ENCODE measurements around the gene ASL. TPM values are rescaled to one million over a fixed set of nuclear protein-coding genes. Genes with fewer than 3 reads are reported as not detected.

ASL gene
- polyA plus RNA-seq, 1 of the 3 experiments (the other 2 are of a cell fraction) = 138 TPM

GRCh38 chr7:66052447-66052846, 23.2 kb upstream of the ASL start:
- H3K27me3 ChIP-seq (ENCODE audit: insufficient read depth) = no peaks in the 10 kb centered on the region
- no peaks in the 10 kb centered on the region for H3K79me2 ChIP-seq (ENCODE audit: insufficient read depth)
- no peaks in the 10 kb centered on the region for H3K9me3 ChIP-seq
- ChIA-PET CTCF (interaction anchor here (0.6 to 1.3 kb wide), 3 partner anchors 10 to 470 kb away, joined by 3 to 5 read pairs (median 3); no protein-coding TSS in a partner anchor), POLR2A (no interaction called here)
- TF ChIP-seq FOSL2 (IDR thresholded peaks at IDR 0.05; ENCODE audit: borderline replicate concordance, low read depth) (no peak), USF1 (IDR thresholded peaks at IDR 0.05; ENCODE audit: borderline replicate concordance, low read depth) (no peak), FOXM1 (IDR thresholded peaks at IDR 0.05; ENCODE audit: low read depth) (no peak), ELF1 (IDR thresholded peaks at IDR 0.05) (no peak), EP300 (IDR thresholded peaks at IDR 0.05; ENCODE audit: borderline replicate concordance in 1 of 2, low read depth in 1 of 2, low read length in 1 of 2) (no peak)
- WGBS (ENCODE audit: low lambda C conversion rate) = 93% methylated on average over 6 of the region's 6 CpGs
- no peaks in the 10 kb centered on the region for H4K20me1 ChIP-seq (ENCODE audit: insufficient read depth)
- H3K9me2 ChIP-seq = no peaks in the 10 kb centered on the region
- peaks cover 8% of the 10 kb centered on the region in 2 experiments; a peak in 2 of 4 replicates for H3K4me1 ChIP-seq (ENCODE audit: control insufficient read depth in 1 of 2, insufficient read depth in 2 of 2, low read depth in 1 of 2, low read length in 1 of 2)
- no peak for DNase-seq
- H3K4me2 ChIP-seq = no peak overlapping the region
- no peak overlapping the region for H3K27ac ChIP-seq (ENCODE audit: low read depth in 2 of 2, low read length in 1 of 2)
- no peak overlapping the region for H2AFZ ChIP-seq (ENCODE audit: low read depth)
- no peak overlapping the region for H3K4me3 ChIP-seq (ENCODE audit: low read depth in 2 of 2, low read length in 1 of 2)
- H3K9ac ChIP-seq = no peak overlapping the region
- peaks cover 16% of the 10 kb centered on the region for H3F3A ChIP-seq (replicated peaks; ENCODE audit: insufficient read depth)
- H3K36me3 ChIP-seq (replicated peaks in 1 of 2; ENCODE audit: control insufficient read depth in 1 of 2, insufficient read depth in 2 of 2, low read length in 1 of 2) = no peaks in the 10 kb centered on the region

DNA sequence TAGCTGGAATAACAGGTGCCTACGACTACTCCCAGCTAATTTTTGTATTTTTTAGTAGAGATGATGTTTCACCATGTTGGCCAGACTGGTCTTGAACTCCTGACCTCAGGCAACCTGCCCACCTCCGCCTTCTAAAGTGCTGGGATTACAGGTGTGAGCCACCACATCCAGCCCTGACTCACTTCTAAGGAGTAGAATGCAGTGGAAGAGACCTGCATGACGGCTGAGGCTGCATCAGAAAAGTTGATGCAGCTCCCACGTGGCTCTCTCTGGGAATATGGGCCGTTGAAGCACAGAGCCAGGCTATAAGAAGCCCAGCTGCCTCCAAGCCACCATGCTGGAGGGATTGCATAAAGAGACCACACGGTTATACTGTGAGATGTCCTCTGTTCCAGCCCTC, 21.6 kb upstream of the ASL start:
- WGBS (ENCODE audit: low lambda C conversion rate) = 95% methylated on average over 6 of the region's 6 CpGs
- ChIA-PET CTCF (interaction anchor here (1.0 kb wide), 1 partner anchor 23 kb away, joined by 3 read pairs; no protein-coding TSS in a partner anchor), POLR2A (no interaction called here)
- Histone ChIP-seq H3K4me3 (ENCODE audit: low read depth in 2 of 2, low read length in 1 of 2) (no peak overlapping the region), H3K79me2 (ENCODE audit: insufficient read depth) (no peaks in the 10 kb centered on the region), H3K27me3 (ENCODE audit: insufficient read depth) (no peaks in the 10 kb centered on the region), H3K4me2 (no peak overlapping the region), H3K9me2 (no peaks in the 10 kb centered on the region), H4K20me1 (ENCODE audit: insufficient read depth) (no peaks in the 10 kb centered on the region), H3K9me3 (no peaks in the 10 kb centered on the region), H3K27ac (ENCODE audit: low read depth in 2 of 2, low read length in 1 of 2) (no peak overlapping the region), H3K9ac (no peak overlapping the region), H3K4me1 (ENCODE audit: control insufficient read depth in 1 of 2, insufficient read depth in 2 of 2, low read depth in 1 of 2, low read length in 1 of 2) (peaks cover 8% of the 10 kb centered on the region in 2 experiments; a peak in 2 of 4 replicates), H2AFZ (ENCODE audit: low read depth) (no peak overlapping the region), H3F3A (replicated peaks; ENCODE audit: insufficient read depth) (peaks cover 16% of the 10 kb centered on the region), H3K36me3 (replicated peaks in 1 of 2; ENCODE audit: control insufficient read depth in 1 of 2, insufficient read depth in 2 of 2, low read length in 1 of 2) (no peaks in the 10 kb centered on the region)
- DNase-seq = no peak
- TF ChIP-seq CHD2 (IDR thresholded peaks at IDR 0.05; ENCODE audit: low read length, partially characterized antibody) (no peak), FOSL2 (IDR thresholded peaks at IDR 0.05; ENCODE audit: borderline replicate concordance, low read depth) (no peak), ELF1 (IDR thresholded peaks at IDR 0.05) (no peak), PBX3 (IDR thresholded peaks at IDR 0.05) (no peak), SIN3A (IDR thresholded peaks at IDR 0.05; ENCODE audit: borderline replicate concordance, low read depth, low read length) (no peak), RAD21 (IDR thresholded peaks at IDR 0.05; ENCODE audit: low read length) (no peak), GABPA (IDR thresholded peaks at IDR 0.05; ENCODE audit: low read depth) (no peak), POLR2AphosphoS5 (IDR thresholded peaks at IDR 0.05; ENCODE audit: low read depth, low read length) (no peak), TCF12 (IDR thresholded peaks at IDR 0.05) (no peak), YY1 (IDR thresholded peaks at IDR 0.05; ENCODE audit: low read depth) (no peak), RCOR1 (IDR thresholded peaks at IDR 0.05; ENCODE audit: low read length) (no peak)
- TF ChIP-seq, protein P1, sequence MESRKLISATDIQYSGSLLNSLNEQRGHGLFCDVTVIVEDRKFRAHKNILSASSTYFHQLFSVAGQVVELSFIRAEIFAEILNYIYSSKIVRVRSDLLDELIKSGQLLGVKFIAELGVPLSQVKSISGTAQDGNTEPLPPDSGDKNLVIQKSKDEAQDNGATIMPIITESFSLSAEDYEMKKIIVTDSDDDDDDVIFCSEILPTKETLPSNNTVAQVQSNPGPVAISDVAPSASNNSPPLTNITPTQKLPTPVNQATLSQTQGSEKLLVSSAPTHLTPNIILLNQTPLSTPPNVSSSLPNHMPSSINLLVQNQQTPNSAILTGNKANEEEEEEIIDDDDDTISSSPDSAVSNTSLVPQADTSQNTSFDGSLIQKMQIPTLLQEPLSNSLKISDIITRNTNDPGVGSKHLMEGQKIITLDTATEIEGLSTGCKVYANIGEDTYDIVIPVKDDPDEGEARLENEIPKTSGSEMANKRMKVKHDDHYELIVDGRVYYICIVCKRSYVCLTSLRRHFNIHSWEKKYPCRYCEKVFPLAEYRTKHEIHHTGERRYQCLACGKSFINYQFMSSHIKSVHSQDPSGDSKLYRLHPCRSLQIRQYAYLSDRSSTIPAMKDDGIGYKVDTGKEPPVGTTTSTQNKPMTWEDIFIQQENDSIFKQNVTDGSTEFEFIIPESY (IDR thresholded peaks at IDR 0.05; ENCODE audit: borderline replicate concordance, low read depth) = no peak
- TF ChIP-seq, protein P2, sequence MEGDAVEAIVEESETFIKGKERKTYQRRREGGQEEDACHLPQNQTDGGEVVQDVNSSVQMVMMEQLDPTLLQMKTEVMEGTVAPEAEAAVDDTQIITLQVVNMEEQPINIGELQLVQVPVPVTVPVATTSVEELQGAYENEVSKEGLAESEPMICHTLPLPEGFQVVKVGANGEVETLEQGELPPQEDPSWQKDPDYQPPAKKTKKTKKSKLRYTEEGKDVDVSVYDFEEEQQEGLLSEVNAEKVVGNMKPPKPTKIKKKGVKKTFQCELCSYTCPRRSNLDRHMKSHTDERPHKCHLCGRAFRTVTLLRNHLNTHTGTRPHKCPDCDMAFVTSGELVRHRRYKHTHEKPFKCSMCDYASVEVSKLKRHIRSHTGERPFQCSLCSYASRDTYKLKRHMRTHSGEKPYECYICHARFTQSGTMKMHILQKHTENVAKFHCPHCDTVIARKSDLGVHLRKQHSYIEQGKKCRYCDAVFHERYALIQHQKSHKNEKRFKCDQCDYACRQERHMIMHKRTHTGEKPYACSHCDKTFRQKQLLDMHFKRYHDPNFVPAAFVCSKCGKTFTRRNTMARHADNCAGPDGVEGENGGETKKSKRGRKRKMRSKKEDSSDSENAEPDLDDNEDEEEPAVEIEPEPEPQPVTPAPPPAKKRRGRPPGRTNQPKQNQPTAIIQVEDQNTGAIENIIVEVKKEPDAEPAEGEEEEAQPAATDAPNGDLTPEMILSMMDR (IDR thresholded peaks at IDR 0.05) = no peak

All from SK-N-SH (cell line).